SH-SY5Y (cell line): ENCODE results near the gene TAX1BP3.

ENCODE experiments used
- GATA2 ChIP-seq: IDR thresholded peaks from 2 replicates; pipeline ENCODE4 v1.6.1; 2011; ENCODE audit warnings: mild to moderate bottlenecking, low read depth, low read length
- GATA3 ChIP-seq: IDR thresholded peaks from 2 replicates; pipeline ENCODE4 v1.6.1; 2011; ENCODE audit warnings: low read depth, mild to moderate bottlenecking, low read length, moderate library complexity

GRCh38 chr17:3656755-3657587, 11.4 kb downstream of the TAX1BP3 start:
- no peak for TF ChIP-seq GATA2
- no peak for TF ChIP-seq GATA3
